ENCODE data around the gene PPP2R5C.

GRCh38 chr14:101844219-101844618, 82.7 kb downstream of the PPP2R5C start:
- TF ChIP-seq CTCF (conservative IDR thresholded peaks at IDR 0.05; ENCODE audit: low read depth, low read length) (no peak), EZH2phosphoT487 (IDR thresholded peaks at IDR 0.05; ENCODE audit: borderline replicate concordance, low read length) (no peak), EZH2 (IDR thresholded peaks at IDR 0.05; ENCODE audit: low read length, unreplicated experiment) (no peak)
